ENCODE data around the gene FHIT.

DNA sequence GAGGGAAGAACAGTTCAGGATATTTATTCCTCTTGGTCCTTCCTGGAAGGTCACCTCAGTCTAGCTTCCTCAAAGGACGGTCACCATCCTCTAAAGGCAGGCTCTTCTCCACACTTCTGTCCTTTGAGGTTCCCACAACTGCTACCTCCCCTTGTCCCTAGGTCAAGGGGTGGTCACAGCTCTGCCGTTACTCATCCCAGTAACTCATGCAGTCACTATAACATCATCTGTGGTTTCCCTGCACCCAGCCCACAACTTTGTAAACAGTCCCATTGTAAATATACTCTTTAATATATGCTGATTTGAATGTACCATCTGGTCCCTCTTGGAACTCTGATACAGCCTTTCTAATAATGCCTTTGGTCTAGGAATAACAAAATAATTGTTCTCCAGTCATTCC, 887.4 kb downstream of the FHIT start:
- TF ChIP-seq POLR2A (IDR thresholded peaks at IDR 0.05; ENCODE audit: low read length) (no peak), GATA1 (IDR thresholded peaks at IDR 0.05; ENCODE audit: low read depth, low read length) (no peak)

Measured in erythroblast (primary cell).